Mucosa of descending colon (tissue), 3 donors: ENCODE results near the gene LARGE1. TPM values are rescaled to one million over a fixed set of nuclear protein-coding genes. Genes with fewer than 3 reads are reported as not detected.

Experiments
- ATAC-seq: fragments of 200-7000 bp; cut with Tn5 transposase; one replicate; pipeline ENCODE4 v1.9.1; 2020; ENCODE audit warnings: mild to moderate bottlenecking, moderate library complexity
- DNase-seq, 3 donors: peaks; one replicate each; pipeline ENCODE4 v3.0.0-alpha.2; 2020
- H3K36me3 ChIP-seq: fragments of 200-600 bp; one replicate; pipeline ENCODE4 v1.8.0; 2021; ENCODE audit warnings: low read depth, mild to moderate bottlenecking
- H3K4me1 ChIP-seq: fragments of 200-600 bp; one replicate; pipeline ENCODE4 v1.8.0; 2021; ENCODE audit warnings: low read depth, mild to moderate bottlenecking
- H3K4me3 ChIP-seq: fragments of 200-600 bp; one replicate; pipeline ENCODE4 v1.8.0; 2021; ENCODE audit warnings: mild to moderate bottlenecking
- H3K9me3 ChIP-seq: fragments of 200-600 bp; one replicate; pipeline ENCODE4 v1.8.0; 2021; ENCODE audit warnings: mild to moderate bottlenecking
- CTCF ChIP-seq: fragments of 200-600 bp; IDR thresholded peaks from one replicate; pipeline ENCODE4 v1.8.0; 2022; ENCODE audit warnings: antibody characterized with exemption, mild to moderate bottlenecking
- intact Hi-C, 2 donors: fragments of 100-400 bp; cut with DNase I in 1 of 2; cut with micrococcal nuclease in 1 of 2; formaldehyde crosslinking; loops; one replicate each; pipeline versions ENCODE4 v1.11.0 to v1.11.1; 2022; cut with DNase I, micrococcal nuclease
- total RNA-seq, 3 donors: library from RNA; stranded (reverse); fragmentation: NEBNext Ultra II Directional in 2 of 3; extraction: Animal tissue kit (Norgen Biotek cat#: 25700) in 2 of 3; gene quantifications; one replicate each; pipeline versions ENCODE4 v1.2.1 to v1.2.4, GENCODE V29; 2021 to 2023
- donor health status: DM: no; HTN: no; CAD: no; lungs with moderate emphysema.
- donor health status: DM: no; HTN: no; CAD: no.
- donor health status: DM: no; HTN: yes; CAD: no.

The LARGE1 gene
- total RNA-seq, 3 donors from 2014 or later: 29.3 to 93.8 (median 67.7) TPM

DNA sequence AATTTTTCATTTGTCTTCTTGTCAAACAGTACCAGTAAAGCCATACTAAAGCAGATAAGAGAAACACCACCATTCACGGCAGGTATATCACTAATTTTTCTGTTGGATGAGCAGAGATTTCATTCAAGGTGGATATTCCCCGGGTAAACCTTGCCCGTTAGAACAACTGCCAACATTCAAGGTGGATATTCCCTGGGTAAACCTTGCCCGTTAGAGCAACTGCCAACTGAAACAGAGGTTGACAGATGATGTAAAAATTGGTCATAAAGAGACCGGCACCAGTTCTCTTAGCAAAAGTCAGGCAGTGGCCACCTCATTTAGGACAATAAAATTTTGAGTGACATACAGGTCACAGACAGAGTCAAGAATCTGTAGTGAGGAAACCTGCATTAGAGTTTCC is 438.7 kb downstream of the LARGE1 start:
- intact Hi-C loops: no loop called here
- TF ChIP-seq CTCF: no peak
- no peak for DNase-seq
- Histone ChIP-seq H3K4me3 (no peak overlapping the region), H3K4me1 (no peaks in the 10 kb centered on the region), H3K9me3 (no peaks in the 10 kb centered on the region), H3K36me3 (no peaks in the 10 kb centered on the region)
- ATAC-seq: no peak

- intact Hi-C loops: no loop called here
- no peaks in the 10 kb centered on the region for H3K9me3 ChIP-seq
- DNase-seq: no peak
- no peak overlapping the region for H3K4me3 ChIP-seq
- no peaks in the 10 kb centered on the region for H3K36me3 ChIP-seq
- TF ChIP-seq CTCF: no peak
- H3K4me1 ChIP-seq: no peaks in the 10 kb centered on the region
- ATAC-seq: no peak
Measured at GRCh38 chr22:33477120-33478111, 442.9 kb downstream of the LARGE1 start.

DNA sequence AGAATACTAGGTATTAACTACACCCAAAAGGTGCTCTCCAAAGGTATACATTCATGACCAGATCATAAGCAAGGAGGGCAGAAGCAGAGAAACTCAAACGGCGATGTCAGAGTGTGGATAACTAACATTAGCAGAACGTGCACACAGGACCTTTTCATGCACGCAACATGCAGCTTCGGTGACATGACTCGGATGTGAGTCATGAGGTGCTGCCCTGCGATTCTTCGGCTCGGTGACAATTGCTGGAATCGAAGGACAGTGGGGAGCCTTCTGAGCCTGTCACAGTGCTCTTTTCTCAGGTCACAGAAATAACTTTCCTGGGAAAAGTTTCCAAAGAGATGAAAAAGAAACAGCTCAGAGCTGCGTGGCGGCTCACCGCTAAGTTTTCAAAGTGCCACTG is 443.6 kb downstream of the LARGE1 start:
- no peaks in the 10 kb centered on the region for H3K36me3 ChIP-seq
- H3K4me3 ChIP-seq: no peak overlapping the region
- TF ChIP-seq CTCF: no peak
- no peaks in the 10 kb centered on the region for H3K9me3 ChIP-seq
- intact Hi-C loops: no loop called here
- H3K4me1 ChIP-seq: no peaks in the 10 kb centered on the region
- DNase-seq (no peak), ATAC-seq (no peak)

- Histone ChIP-seq H3K36me3 (no peaks in the 10 kb centered on the region), H3K4me3 (no peak overlapping the region), H3K9me3 (no peaks in the 10 kb centered on the region), H3K4me1 (no peaks in the 10 kb centered on the region)
- TF ChIP-seq CTCF: no peak
- ATAC-seq (no peak), DNase-seq (no peak)
- intact Hi-C loops: no loop called here
Measured at GRCh38 chr22:33476206-33476605, 444.1 kb downstream of the LARGE1 start.

GRCh38 chr22:33474587-33474986 is 445.7 kb downstream of the LARGE1 start:
- Histone ChIP-seq H3K36me3 (no peaks in the 10 kb centered on the region), H3K4me3 (no peak overlapping the region), H3K9me3 (no peaks in the 10 kb centered on the region), H3K4me1 (no peaks in the 10 kb centered on the region)
- TF ChIP-seq CTCF: no peak
- ATAC-seq: no peak
- intact Hi-C loops: no loop called here
- no peak for DNase-seq
